SJCRH30 (cell line): ENCODE results near the gene FARSB. TPM values are rescaled to one million over a fixed set of nuclear protein-coding genes. Genes with fewer than 3 reads are reported as not detected.

Source experiments
- DNase-seq, 2 experiments: peaks; one replicate each; pipeline ENCODE4 v3.0.0-alpha.2; 2015 to 2020
- H3K27ac ChIP-seq: fragments of 250-450 bp; sonication (Bioruptor Pico); 2 replicates; pipeline ENCODE4 v1.5.1; 2020; ENCODE audit warnings: mild to moderate bottlenecking, moderate library complexity
- H3K27me3 ChIP-seq: fragments of 250-450 bp; sonication (Bioruptor Pico); 2 replicates; pipeline ENCODE4 v1.5.1; 2020; ENCODE audit warnings: mild to moderate bottlenecking, moderate library complexity
- H3K36me3 ChIP-seq: fragments of 250-450 bp; sonication (Bioruptor Pico); 2 replicates; pipeline ENCODE4 v1.5.1; 2020; ENCODE audit warnings: mild to moderate bottlenecking, moderate library complexity
- H3K4me1 ChIP-seq: fragments of 250-450 bp; sonication (Bioruptor Pico); 2 replicates; pipeline ENCODE4 v1.5.1; 2020; ENCODE audit warnings: mild to moderate bottlenecking, moderate library complexity
- H3K4me3 ChIP-seq: fragments of 250-450 bp; sonication (Bioruptor Pico); 2 replicates; pipeline ENCODE4 v1.5.1; 2020; ENCODE audit warnings: mild to moderate bottlenecking, moderate library complexity
- H3K9me3 ChIP-seq: fragments of 250-450 bp; sonication (Bioruptor Pico); replicated peaks from 2 replicates; pipeline ENCODE4 v1.5.1; 2020; ENCODE audit warnings: mild to moderate bottlenecking, moderate library complexity
- total RNA-seq: library from RNA; depleted of rRNA; stranded (reverse); fragments of >200 nt; shearing (Covaris generic); gene quantifications from 2 replicates; pipeline ENCODE4 v1.2.3, GENCODE V29; 2014

The FARSB gene
- total RNA-seq, 1 experiment from 2014 or later: 78.9 TPM

DNA sequence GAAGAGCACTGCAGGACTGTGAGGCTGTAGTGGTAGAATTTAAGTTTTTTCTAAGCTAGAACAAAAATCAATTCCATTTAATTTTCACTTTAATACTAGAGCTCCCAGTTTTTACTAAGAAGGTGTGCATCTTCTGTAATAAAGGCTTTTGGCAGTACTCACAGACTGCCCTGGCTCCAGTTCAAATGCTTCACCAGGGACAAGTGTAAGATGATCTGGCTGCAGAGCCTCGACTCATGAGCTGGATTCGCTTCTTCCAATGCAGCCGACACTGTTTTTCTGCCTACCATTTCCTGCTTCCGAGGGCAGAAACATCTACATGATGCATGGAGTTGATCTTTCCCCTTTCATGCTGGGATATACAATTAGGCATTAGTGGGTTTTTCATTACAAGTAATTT lies 87.0 kb downstream of the FARSB start:
- DNase-seq: peak in 1 of 2 experiments; percentile 64
- Histone ChIP-seq H3K9me3 (no peaks in the 10 kb centered on the region), H3K36me3 (peaks cover 31% of the 10 kb centered on the region), H3K27ac (no peak overlapping the region), H3K27me3 (no peaks in the 10 kb centered on the region), H3K4me1 (no peaks in the 10 kb centered on the region; the same call in 1 of the 2 replicates), H3K4me3 (no peak overlapping the region)

DNA sequence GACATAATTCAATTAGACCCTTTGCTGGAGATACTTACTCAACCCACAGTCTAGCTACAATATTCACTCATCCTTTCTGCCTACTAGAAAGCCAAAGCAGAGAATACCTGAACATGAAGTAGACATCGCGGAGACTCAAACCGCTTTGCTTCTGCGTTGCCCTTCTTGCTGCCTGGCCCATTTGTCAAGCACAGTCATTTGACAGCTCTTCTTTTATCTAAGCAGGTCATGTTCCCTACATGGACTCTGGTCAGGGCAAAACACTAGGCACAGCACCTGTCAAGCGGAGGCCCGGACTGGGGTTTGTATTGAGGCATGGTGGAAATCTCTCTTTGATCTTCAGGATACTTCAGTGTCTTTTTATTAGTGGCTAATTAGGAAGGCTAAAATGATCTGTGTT lies 89.7 kb downstream of the FARSB start:
- Histone ChIP-seq H3K27ac (no peak overlapping the region), H3K4me1 (peaks cover 6% of the 10 kb centered on the region), H3K36me3 (peaks cover 25% of the 10 kb centered on the region), H3K27me3 (no peaks in the 10 kb centered on the region), H3K9me3 (no peaks in the 10 kb centered on the region), H3K4me3 (no peak overlapping the region)
- DNase-seq: no peak

DNA sequence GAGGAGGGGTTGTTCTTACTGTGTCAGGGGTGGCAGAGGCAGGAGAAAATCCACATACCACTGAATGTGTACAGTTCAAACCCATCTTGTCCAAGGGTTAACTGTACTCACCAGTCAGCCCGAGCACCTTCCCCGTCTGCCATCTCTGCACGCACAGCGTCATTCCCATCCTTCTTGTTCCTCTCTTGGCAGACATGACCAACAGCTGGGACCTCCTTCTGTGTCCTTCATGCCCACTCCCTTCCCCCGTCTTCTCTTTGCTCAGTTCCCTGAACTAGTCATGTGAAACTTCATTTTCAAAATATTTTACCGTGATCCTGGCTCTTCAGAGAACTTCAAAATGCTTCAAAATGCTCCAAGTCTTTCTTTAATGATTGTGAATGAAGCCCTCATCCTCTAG lies 92.0 kb downstream of the FARSB start:
- H3K27ac ChIP-seq: no peak overlapping the region
- peaks cover 18% of the 10 kb centered on the region for H3K36me3 ChIP-seq
- no peaks in the 10 kb centered on the region for H3K27me3 ChIP-seq
- no peak overlapping the region for H3K4me3 ChIP-seq
- peaks cover 10% of the 10 kb centered on the region for H3K4me1 ChIP-seq
- no peak for DNase-seq
- no peaks in the 10 kb centered on the region for H3K9me3 ChIP-seq

DNA sequence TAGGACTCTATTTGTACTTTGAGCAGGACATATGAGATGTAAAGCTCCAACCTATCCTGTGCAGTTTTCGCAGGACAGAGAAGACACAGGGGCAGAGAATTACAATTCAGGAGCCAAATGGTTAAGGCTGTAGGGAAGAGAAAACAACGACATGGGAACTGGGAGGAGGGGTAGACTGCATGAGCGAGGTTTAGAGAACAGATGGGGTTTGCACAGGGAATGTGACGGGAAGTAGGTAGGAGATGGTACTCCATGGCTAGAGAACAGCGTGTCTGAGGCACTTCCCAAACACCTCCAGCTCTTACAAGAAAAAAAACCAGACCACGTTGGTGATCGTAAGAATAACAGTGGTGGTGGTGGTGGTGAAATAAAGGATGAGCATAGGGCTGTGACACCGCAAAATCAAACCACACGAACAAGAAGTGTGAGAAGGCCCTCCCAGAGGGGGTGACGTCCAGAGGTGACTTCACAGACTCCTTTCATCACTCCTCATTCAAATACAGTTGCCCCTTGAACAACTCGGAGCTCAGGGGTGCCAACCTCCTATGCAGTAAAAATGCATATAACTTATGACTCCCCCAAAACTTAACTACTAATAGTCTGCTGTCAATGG lies 92.7 kb downstream of the FARSB start:
- no peaks in the 10 kb centered on the region for H3K27me3 ChIP-seq
- no peak for DNase-seq
- peaks cover 10% of the 10 kb centered on the region for H3K4me1 ChIP-seq
- H3K36me3 ChIP-seq: peaks cover 16% of the 10 kb centered on the region
- no peak overlapping the region for H3K27ac ChIP-seq
- H3K4me3 ChIP-seq: no peak overlapping the region
- H3K9me3 ChIP-seq: no peaks in the 10 kb centered on the region

DNA sequence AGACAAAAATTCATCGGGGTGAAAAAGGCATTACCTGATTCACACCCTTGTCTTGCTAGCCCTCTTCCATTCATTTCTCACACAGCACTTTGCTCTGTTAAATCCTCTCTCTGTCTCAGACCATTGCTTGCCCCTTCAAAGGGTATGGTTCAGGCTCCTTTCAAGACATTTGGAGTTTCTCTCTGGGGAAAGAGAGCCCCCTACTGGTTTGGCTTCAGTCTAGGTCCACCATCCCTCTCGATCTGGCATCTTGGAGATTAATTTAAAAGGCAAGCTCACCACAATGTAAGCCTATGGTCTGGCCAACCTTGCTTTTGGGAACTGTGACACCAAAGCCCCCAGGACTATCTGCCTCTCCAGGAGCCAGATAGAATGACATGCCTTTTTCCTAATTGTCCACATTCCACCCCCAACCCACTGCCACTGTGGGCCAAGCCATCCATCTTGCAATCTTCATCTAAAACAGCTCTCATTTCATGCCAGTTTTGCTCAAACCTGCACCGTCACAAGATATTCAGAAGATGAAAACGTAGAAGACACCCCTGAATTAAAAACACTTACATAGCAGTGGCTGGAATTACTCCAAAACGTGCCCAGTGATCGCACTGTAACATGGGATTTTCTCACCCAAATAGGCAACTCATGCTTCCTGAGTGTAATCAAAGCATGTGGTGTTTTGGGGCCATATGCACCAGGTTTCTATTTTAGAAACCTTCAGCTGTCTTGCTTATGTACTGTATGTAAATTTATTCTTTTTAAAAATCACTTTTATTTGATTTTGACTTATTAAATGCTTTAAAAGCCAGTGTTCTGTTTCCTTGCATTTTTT lies 93.9 kb downstream of the FARSB start:
- no peaks in the 10 kb centered on the region for H3K27me3 ChIP-seq
- peaks cover 6% of the 10 kb centered on the region for H3K36me3 ChIP-seq
- H3K9me3 ChIP-seq: no peaks in the 10 kb centered on the region
- H3K4me1 ChIP-seq: peaks cover 10% of the 10 kb centered on the region
- peak overlapping the region; percentile 45 for H3K27ac ChIP-seq
- peak; percentile 75 to 95 for DNase-seq
- no peak overlapping the region for H3K4me3 ChIP-seq

DNA sequence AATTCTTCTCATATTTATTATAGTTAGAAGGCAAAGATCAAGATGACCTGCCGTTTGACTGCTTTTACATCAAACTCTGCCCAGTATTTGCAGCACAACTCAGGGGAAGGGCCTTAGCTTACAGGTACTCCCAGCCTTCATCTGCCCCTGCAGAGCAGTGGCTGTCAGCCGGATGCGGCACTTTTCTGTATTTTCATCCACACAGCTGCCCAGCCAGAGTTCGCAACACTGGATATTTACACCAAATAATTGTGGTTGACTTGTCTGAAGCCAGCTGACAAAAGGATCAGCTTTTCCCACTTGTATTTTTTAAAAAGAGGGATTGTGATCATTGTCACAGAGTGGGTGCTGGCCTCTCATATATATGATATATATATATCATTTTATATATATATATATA lies 94.7 kb downstream of the FARSB start:
- H3K36me3 ChIP-seq: 0 out of 2 replicates have a peak, but pooled peaks cover 5% of the 10 kb centered on the region
- no peaks in the 10 kb centered on the region for H3K9me3 ChIP-seq
- H3K27ac ChIP-seq: peak overlapping the region; percentile 45
- no peaks in the 10 kb centered on the region for H3K27me3 ChIP-seq
- H3K4me3 ChIP-seq: no peak overlapping the region
- H3K4me1 ChIP-seq: peaks cover 10% of the 10 kb centered on the region
- peak; percentile 67 to 80 for DNase-seq

DNA sequence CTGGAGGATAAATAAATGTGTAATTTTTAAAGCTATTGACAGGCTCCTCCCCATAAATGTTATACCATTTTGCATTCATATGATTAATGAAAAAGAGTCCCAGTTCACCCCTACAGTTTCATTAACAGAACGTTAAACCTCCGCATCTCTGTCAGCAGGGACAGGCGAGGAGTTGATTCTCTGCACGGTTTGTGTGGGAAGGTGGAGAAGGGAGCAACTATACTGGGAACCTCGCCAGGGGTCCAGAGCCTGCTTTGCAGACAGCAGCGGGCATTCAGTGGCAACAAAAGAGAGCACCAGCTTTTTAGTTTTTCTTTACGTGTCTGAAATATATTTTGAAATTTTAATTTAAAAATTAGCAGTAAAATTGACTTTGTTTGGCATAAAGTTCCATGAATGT lies 101.4 kb downstream of the FARSB start:
- Histone ChIP-seq H3K27me3 (0 out of 2 replicates have a peak, but pooled peaks cover 2% of the 10 kb centered on the region), H3K4me1 (no peaks in the 10 kb centered on the region), H3K27ac (no peak overlapping the region), H3K4me3 (no peak overlapping the region), H3K36me3 (0 out of 2 replicates have a peak, but pooled peaks cover under 1% of the 10 kb centered on the region), H3K9me3 (no peaks in the 10 kb centered on the region)
- DNase-seq: no peak

DNA sequence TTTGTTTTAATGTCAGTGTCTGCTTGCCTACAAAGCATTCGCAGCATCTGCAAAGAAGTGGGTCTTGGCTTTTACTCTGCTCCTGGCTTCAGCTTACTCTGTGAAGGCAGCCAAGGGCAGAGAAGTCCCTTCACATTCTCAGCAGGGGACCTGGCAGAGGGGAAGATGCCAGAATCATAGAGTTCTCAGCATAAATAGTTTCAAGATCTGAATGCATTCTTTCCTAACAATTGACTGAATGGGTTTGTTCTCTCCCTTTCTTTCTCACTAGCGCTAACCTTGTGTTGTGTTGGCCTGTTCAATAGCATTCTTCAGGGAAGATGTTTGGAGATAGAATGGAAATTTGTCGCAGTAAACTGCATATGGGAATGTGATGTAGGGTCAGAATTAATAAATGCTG lies 106.9 kb downstream of the FARSB start:
- H3K27me3 ChIP-seq: 0 out of 2 replicates have a peak, but pooled peaks cover 2% of the 10 kb centered on the region
- H3K27ac ChIP-seq: no peak overlapping the region
- H3K36me3 ChIP-seq: no peaks in the 10 kb centered on the region
- no peak for DNase-seq
- H3K4me1 ChIP-seq: no peaks in the 10 kb centered on the region
- no peak overlapping the region for H3K4me3 ChIP-seq
- no peaks in the 10 kb centered on the region for H3K9me3 ChIP-seq

DNA sequence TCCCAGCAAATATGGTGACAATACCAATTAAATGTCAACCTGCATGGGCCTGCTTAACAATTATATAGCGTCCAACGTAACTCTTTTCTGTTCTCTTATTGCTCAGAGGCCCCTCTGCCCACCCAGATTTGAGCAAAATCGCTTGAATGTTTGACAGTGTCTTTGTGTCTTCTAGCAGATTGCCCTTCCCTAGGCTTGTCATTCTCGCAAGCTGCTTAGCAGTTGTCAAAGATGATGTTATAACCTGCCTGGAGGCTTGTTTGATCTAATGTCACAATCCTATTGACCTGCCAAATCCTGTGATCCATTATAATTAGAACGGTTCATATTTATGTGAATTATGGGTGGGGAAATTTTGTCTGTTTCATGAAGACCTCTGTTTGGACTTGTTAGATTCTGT lies 108.8 kb downstream of the FARSB start:
- no peaks in the 10 kb centered on the region for H3K36me3 ChIP-seq
- H3K27me3 ChIP-seq: 0 out of 2 replicates have a peak, but pooled peaks cover 2% of the 10 kb centered on the region
- H3K9me3 ChIP-seq: no peaks in the 10 kb centered on the region
- DNase-seq: no peak
- H3K27ac ChIP-seq: no peak overlapping the region
- H3K4me3 ChIP-seq: no peak overlapping the region
- no peaks in the 10 kb centered on the region for H3K4me1 ChIP-seq

DNA sequence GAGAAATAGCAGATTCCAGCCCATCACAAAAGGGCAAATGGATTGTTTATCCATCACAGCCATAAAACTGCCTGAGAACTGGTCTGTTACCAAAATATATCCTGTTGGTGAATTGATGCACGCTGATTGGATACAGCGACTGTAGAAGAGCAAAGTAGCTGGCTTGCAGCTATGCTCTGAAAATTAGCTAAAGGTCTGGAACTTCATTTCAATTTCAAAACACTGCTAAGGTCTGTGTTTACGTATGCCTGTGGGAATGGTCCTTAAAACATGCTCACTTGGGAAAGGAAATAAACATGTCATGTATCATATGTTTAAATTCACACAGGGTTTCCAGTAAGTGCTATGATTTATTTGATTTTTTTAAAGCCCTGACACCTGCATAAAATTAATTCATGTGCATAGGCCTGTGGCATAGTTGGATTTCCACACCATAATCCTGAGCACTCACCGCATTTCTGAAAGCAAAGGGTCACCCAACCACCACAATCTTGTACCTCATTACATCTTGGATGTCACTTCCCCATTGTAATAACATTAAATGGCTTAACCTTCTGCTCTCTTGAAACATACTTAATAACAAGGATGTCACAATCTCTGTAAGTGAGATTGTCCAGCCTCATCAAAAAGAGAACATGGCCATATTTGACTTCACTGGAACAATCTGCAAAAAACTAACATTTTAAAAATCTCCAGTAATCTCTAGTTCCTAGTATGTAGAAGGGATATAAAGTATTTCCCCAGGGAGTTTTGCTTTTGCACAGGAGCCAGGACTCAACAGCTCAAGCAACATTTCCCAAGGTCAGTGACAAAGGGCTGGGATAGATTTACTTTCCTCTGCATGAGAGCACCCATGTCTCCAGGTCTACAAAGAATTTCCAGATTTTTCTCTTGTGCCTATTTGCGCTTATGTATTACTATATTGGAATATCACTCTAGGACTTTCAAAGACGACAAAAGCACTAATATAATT lies 109.8 kb downstream of the FARSB start:
- H3K27ac ChIP-seq: no peak overlapping the region
- no peaks in the 10 kb centered on the region for H3K9me3 ChIP-seq
- H3K4me1 ChIP-seq: no peaks in the 10 kb centered on the region
- 0 out of 2 replicates have a peak, but pooled peaks cover 2% of the 10 kb centered on the region for H3K27me3 ChIP-seq
- no peak overlapping the region for H3K4me3 ChIP-seq
- no peak for DNase-seq
- no peaks in the 10 kb centered on the region for H3K36me3 ChIP-seq

DNA sequence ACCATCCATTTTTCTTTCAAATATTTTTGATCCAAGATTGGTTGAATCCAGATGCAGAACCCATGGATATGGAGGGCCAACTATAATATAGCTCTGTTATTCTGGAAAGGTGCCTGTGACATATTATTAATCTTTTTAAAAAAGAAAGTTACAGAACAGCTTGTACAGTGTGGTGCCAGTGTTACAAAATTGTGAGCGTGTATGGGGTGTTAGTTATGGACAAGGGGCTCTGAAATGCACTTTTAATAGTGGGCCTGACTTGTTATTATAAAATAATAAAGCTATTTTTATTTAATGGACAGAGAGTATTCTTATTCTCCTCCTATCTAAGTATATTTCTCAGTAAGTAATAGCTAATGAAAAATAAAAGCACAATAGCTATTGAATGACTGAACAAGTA lies 111.2 kb downstream of the FARSB start:
- no peaks in the 10 kb centered on the region for H3K4me1 ChIP-seq
- H3K27me3 ChIP-seq: no peaks in the 10 kb centered on the region
- no peaks in the 10 kb centered on the region for H3K36me3 ChIP-seq
- H3K27ac ChIP-seq: no peak overlapping the region
- no peaks in the 10 kb centered on the region for H3K9me3 ChIP-seq
- H3K4me3 ChIP-seq: no peak overlapping the region
- no peak for DNase-seq

DNA sequence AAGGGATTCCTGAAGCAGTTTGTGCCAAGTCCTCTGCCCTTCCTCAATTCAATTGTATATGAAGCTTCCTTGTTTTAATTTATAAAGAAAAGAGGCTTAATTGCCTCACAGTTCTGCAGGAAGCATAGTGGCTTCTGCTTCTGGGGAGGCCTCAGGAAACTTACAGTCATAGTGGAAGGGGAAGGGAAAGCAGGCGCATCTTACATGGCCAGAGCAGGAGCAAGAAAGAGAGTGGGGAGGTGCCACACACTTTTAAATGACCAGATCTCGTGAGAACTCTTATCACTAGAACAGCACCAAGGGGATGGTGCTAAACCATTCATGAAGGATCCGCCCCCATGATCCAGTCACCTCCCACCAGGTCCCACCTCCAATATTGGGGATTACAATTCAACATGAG lies 117.4 kb downstream of the FARSB start:
- Histone ChIP-seq H3K27ac (no peak overlapping the region), H3K27me3 (no peaks in the 10 kb centered on the region), H3K36me3 (no peaks in the 10 kb centered on the region), H3K4me1 (peaks cover 10% of the 10 kb centered on the region; the same call in 1 of the 2 replicates), H3K4me3 (no peak overlapping the region), H3K9me3 (no peaks in the 10 kb centered on the region)
- DNase-seq: no peak

DNA sequence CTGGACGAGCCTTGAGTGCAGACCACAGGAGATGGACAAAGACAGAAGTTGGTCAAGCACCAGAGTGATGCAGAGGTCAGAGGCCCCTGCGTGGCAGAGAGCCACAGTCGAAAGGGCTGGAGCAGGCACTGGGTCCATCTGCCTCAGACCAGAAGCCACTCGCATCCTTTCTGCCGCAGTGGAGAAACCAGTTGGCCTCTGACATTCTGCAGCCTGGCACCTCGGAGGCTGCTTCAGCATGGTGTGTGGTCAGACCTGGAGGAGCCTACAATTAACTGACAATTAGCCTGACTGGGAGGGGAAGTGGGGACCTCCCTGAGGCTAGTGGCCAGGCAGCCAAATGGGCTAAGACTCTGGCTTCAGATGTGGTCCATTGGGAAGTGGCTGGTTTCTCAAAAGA lies 120.4 kb downstream of the FARSB start:
- Histone ChIP-seq H3K9me3 (no peaks in the 10 kb centered on the region), H3K4me3 (no peak overlapping the region), H3K36me3 (no peaks in the 10 kb centered on the region), H3K27ac (no peak overlapping the region), H3K27me3 (no peaks in the 10 kb centered on the region), H3K4me1 (peaks cover 10% of the 10 kb centered on the region; the same call in 1 of the 2 replicates)
- peak; percentile 48 to 55 for DNase-seq

DNA sequence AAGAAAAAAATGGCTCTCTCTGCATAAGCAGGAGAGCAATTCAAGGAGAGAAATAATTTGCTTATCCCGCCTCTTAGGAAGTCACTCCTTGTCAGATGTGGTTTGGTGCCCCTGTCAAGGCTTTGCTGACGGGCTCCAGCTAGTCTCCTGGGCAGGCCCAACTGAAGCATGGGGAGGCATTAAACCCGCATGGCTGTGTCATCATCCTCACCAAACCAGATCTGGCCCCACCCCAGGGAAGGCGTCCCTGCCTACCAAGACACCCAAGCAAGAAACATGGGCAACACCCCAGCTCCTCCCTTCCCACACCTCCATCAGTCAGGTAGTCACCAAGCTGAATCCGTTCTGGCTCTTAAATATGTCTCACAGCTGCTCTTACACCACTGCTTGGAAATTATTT lies 123.6 kb downstream of the FARSB start:
- Histone ChIP-seq H3K9me3 (0 out of 2 replicates have a peak, but pooled peaks cover 2% of the 10 kb centered on the region), H3K36me3 (no peaks in the 10 kb centered on the region), H3K27me3 (no peaks in the 10 kb centered on the region), H3K4me3 (no peak overlapping the region), H3K4me1 (peaks cover 10% of the 10 kb centered on the region; the same call in 1 of the 2 replicates), H3K27ac (no peak overlapping the region)
- DNase-seq: no peak
